Measurements from ENCODE around the gene SEC63.
"Not testable (repeated sequence)": the region's sequence is repeated elsewhere in the genome, so short reads cannot be mapped to it uniquely, and the experiment has no call there.

Gene SEC63

GRCh38 chr6:107911692-107912091 lies 46.3 kb downstream of the SEC63 start:
- DNase-seq (ENCODE audit: extremely low spot score) = no peak
- ChIA-PET POLR2A (no interaction called here), CTCF (interaction anchor here (0.5 kb wide), 1 partner anchor 99 kb away, joined by 3 read pairs; no protein-coding TSS in a partner anchor)
- TF ChIP-seq ELF4 (IDR thresholded peaks at IDR 0.05) (no peak), PKNOX1 (IDR thresholded peaks at IDR 0.05) (no peak), NFRKB (IDR thresholded peaks at IDR 0.05) (no peak), BHLHE40 (IDR thresholded peaks at IDR 0.05; ENCODE audit: borderline replicate concordance) (no peak), CTBP1 (IDR thresholded peaks at IDR 0.05; ENCODE audit: borderline replicate concordance) (no peak), FOXM1 (IDR thresholded peaks at IDR 0.05; ENCODE audit: borderline replicate concordance) (no peak), HDGF (IDR thresholded peaks at IDR 0.05; ENCODE audit: borderline replicate concordance) (no peak), ZNF384 (IDR thresholded peaks at IDR 0.05) (no peak), ARNT (IDR thresholded peaks at IDR 0.05) (no peak), TARDBP (IDR thresholded peaks at IDR 0.05) (no peak)

GRCh38 chr6:107894809-107895396 lies 63.1 kb downstream of the SEC63 start:
- TF ChIP-seq BHLHE40 (IDR thresholded peaks at IDR 0.05; ENCODE audit: borderline replicate concordance) = no peak
- CTCF ChIA-PET = no interaction called here
- POLR2A ChIA-PET = no interaction called here
- DNase-seq (ENCODE audit: extremely low spot score) = no peak

GRCh38 chr6:107890431-107890830 lies 67.6 kb downstream of the SEC63 start:
- CTCF ChIA-PET; DNase-seq (ENCODE audit: extremely low spot score); POLR2A ChIA-PET: not testable (repeated sequence)

GRCh38 chr6:107885950-107886349 lies 72.1 kb downstream of the SEC63 start:
- DNase-seq (ENCODE audit: extremely low spot score); POLR2A ChIA-PET; CTCF ChIA-PET: not testable (repeated sequence)

GRCh38 chr6:107879941-107880340 lies 78.1 kb downstream of the SEC63 start:
- CTCF ChIA-PET = no interaction called here
- POLR2A ChIA-PET = no interaction called here
- TF ChIP-seq TARDBP (IDR thresholded peaks at IDR 0.05) = no peak
- TF ChIP-seq FOXM1 (IDR thresholded peaks at IDR 0.05; ENCODE audit: borderline replicate concordance) = no peak
- TF ChIP-seq PKNOX1 (IDR thresholded peaks at IDR 0.05) = no peak
- no peak for TF ChIP-seq BHLHE40 (IDR thresholded peaks at IDR 0.05; ENCODE audit: borderline replicate concordance)
- no peak for TF ChIP-seq SUZ12 (IDR thresholded peaks at IDR 0.05)
- no peak for TF ChIP-seq ARNT (IDR thresholded peaks at IDR 0.05)
- no peak for TF ChIP-seq L3MBTL2 (conservative IDR thresholded peaks at IDR 0.05)
- TF ChIP-seq NFRKB (IDR thresholded peaks at IDR 0.05) = no peak
- TF ChIP-seq CTBP1 (IDR thresholded peaks at IDR 0.05; ENCODE audit: borderline replicate concordance) = no peak
- TF ChIP-seq LEF1 (IDR thresholded peaks at IDR 0.05; ENCODE audit: borderline replicate concordance) = no peak
- no peak for TF ChIP-seq FOXK2 (IDR thresholded peaks at IDR 0.05)
- no peak for DNase-seq (ENCODE audit: extremely low spot score)

GRCh38 chr6:107877968-107878367 lies 80.0 kb downstream of the SEC63 start:
- POLR2A ChIA-PET = no interaction called here
- TF ChIP-seq CTBP1 (IDR thresholded peaks at IDR 0.05; ENCODE audit: borderline replicate concordance) (no peak), NFRKB (IDR thresholded peaks at IDR 0.05) (no peak), L3MBTL2 (conservative IDR thresholded peaks at IDR 0.05) (no peak), SUZ12 (IDR thresholded peaks at IDR 0.05) (no peak), ARNT (IDR thresholded peaks at IDR 0.05) (no peak), FOXA1 (IDR thresholded peaks at IDR 0.05) (no peak), PKNOX1 (IDR thresholded peaks at IDR 0.05) (no peak), TARDBP (IDR thresholded peaks at IDR 0.05) (no peak), FOXM1 (IDR thresholded peaks at IDR 0.05; ENCODE audit: borderline replicate concordance) (no peak), FOXK2 (IDR thresholded peaks at IDR 0.05) (no peak)
- CTCF ChIA-PET = no interaction called here
- no peak for DNase-seq (ENCODE audit: extremely low spot score)

- no peak for DNase-seq (ENCODE audit: extremely low spot score)
- TF ChIP-seq PKNOX1 (IDR thresholded peaks at IDR 0.05) (no peak), NFRKB (IDR thresholded peaks at IDR 0.05) (no peak), LEF1 (IDR thresholded peaks at IDR 0.05; ENCODE audit: borderline replicate concordance) (no peak), HDGF (IDR thresholded peaks at IDR 0.05; ENCODE audit: borderline replicate concordance) (no peak), SUZ12 (IDR thresholded peaks at IDR 0.05) (no peak), FOXK2 (IDR thresholded peaks at IDR 0.05) (no peak), CTBP1 (IDR thresholded peaks at IDR 0.05; ENCODE audit: borderline replicate concordance) (no peak), BHLHE40 (IDR thresholded peaks at IDR 0.05; ENCODE audit: borderline replicate concordance) (no peak), TARDBP (IDR thresholded peaks at IDR 0.05) (no peak), FOXA1 (IDR thresholded peaks at IDR 0.05) (no peak), ELF4 (IDR thresholded peaks at IDR 0.05) (no peak), SP1 (IDR thresholded peaks at IDR 0.05) (no peak)
- ChIA-PET POLR2A (no interaction called here), CTCF (no interaction called here)
Observed at GRCh38 chr6:107871976-107872375, 86.0 kb downstream of the SEC63 start.

GRCh38 chr6:107871512-107871911 lies 86.5 kb downstream of the SEC63 start:
- DNase-seq (ENCODE audit: extremely low spot score) = not testable (repeated sequence)
- CTCF ChIA-PET = interaction anchor here (0.6 kb wide), 1 partner anchor 46 kb away, joined by 3 read pairs; no protein-coding TSS in a partner anchor

More at GRCh38 chr6:107871512-107871911, 86.5 kb downstream of the SEC63 start:
- POLR2A ChIA-PET = not testable (repeated sequence)
